C4-2B (cell line): Measurements from ENCODE around the gene OCA2.

Experiments used
- H3K27ac ChIP-seq: fragments of 450-650 bp; 2 replicates; pipeline ENCODE4 v1.5.1; 2017
- CTCF ChIP-seq: fragments of 450-650 bp; conservative IDR thresholded peaks from 2 replicates; pipeline ENCODE4 v1.5.1; 2017; ENCODE audit warnings: mild to moderate bottlenecking
- ZFX ChIP-seq: fragments of 450-650 bp; IDR thresholded peaks from 2 replicates; pipeline ENCODE4 v1.6.1; 2017

Gene OCA2

DNA sequence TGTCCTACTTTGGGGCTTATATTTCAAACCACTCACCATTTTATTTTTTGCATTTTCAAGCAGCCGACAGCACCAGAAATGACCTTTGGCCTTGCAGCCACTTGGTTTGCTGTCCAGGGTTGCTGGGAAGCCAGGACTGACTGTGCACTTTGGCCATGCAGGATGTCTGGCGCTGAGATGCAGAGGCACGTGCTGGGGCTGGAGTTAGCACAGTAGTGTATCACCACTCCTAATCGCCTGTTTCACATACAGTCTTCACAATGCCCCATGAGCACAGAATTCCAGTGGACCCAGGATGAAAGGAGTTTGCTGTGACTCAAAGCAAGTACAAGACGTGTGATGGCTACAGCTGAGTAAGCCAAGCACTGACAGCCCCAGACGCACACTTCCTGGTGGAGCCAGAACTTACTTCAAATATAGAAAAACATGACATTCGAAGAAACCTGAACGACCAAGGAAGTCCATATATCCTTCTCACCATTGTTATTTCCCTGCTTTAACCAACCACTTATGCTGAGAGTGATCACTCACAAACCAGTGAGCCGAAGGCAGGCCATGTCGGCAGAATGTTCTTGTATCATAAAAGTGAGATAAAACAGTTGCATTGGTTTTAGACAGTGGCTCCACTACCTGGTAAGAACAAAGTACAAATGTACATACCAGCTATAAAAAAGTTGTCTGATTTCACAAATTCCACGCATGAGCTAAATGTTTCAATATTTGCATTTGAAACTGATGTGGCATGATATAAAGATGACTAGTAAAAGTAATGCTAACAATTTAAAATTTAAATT, 16.0 kb downstream of the OCA2 start:
- TF ChIP-seq ZFX (no peak), CTCF (no peak)
- H3K27ac ChIP-seq: no peak overlapping the region

GRCh38 chr15:28081594-28081993, 17.5 kb downstream of the OCA2 start:
- no peak overlapping the region for H3K27ac ChIP-seq
- TF ChIP-seq CTCF (no peak), ZFX (no peak)

GRCh38 chr15:28080386-28080785, 18.7 kb downstream of the OCA2 start:
- no peak overlapping the region for H3K27ac ChIP-seq
- no peak for TF ChIP-seq CTCF
- no peak for TF ChIP-seq ZFX

GRCh38 chr15:28079313-28079969, 19.7 kb downstream of the OCA2 start:
- H3K27ac ChIP-seq: no peak overlapping the region
- TF ChIP-seq ZFX (no peak), CTCF (no peak)

DNA sequence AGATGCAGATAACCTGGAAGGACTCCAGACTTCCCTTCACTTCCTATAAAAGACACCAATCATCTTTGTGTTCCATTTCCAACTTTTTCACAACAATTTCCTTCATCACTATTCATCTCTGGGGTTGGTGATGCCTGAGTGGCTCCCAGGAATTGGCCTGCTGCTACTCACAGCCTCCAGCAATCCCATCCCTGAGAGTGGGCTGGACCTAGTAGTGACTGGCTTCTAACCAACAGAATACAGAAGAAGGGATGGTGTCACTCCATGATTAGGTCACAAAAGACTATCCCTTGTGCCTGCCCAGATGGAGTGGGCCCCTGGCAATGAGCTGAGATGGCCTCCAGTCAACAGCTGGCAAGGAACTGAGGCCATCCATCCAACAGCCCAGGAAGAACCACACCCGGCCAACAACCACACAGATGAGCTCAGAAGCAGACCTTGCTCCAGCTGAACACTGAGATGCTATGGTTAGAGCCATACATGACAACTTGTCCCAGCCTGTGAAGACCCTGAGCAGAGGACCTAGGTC, 20.9 kb downstream of the OCA2 start:
- no peak for TF ChIP-seq ZFX
- no peak for TF ChIP-seq CTCF
- no peak overlapping the region for H3K27ac ChIP-seq

DNA sequence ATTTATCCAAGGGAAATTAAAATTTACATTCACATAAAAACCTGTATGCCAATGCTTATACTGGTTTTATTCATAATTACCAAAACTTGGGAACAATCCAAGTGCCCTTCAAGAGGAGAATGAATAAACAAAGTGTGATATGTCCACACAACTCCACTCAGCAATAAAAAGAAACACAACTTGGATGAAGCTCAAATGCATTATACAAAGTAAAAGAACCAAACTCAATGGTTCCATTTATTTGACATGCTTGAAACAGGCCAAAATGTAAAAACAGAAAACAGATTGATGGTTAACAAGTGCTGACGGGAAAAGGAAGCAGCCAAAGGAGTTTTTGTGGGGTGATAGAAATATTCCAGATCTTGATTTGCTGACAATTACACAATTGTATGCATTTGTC, 23.5 kb downstream of the OCA2 start:
- no peak overlapping the region for H3K27ac ChIP-seq
- TF ChIP-seq CTCF (no peak), ZFX (no peak)

- H3K27ac ChIP-seq: no peak overlapping the region
- TF ChIP-seq CTCF (no peak), ZFX (no peak)
Observed at GRCh38 chr15:28068930-28069329, 30.2 kb downstream of the OCA2 start.
